K562 (cell line): ENCODE data around the gene NFATC1. TPM values are rescaled to one million over a fixed set of nuclear protein-coding genes. Genes with fewer than 3 reads are reported as not detected.

ENCODE experiments used
- ATAC-seq: fragments of 200-7000 bp; cut with Tn5 transposase; 3 replicates; pipeline ENCODE4 v1.9.1; 2020; ENCODE audit warnings: moderate library complexity
- BruUV-seq: library from RNA; stranded (reverse); fragments of 400-500 nt; replicated peaks from 2 replicates; lab custom pipeline; 2021; lab: Mats Ljungman, UMichigan
- CTCF ChIA-PET: fragments of 300-600 bp; formaldehyde crosslinking; extraction: SDS; loops from one replicate; lab custom pipeline; 2021; ENCODE audit warnings: low intra/inter-chr PET ratio; lab: Yijun Ruan, JAX
- POLR2A ChIA-PET: fragments of 300-600, 350-650 bp; sonication (Branson Sonifier 250); formaldehyde crosslinking; extraction: SDS; loops from one replicate; lab custom pipeline; 2021; ENCODE audit warnings: antibody characterized with exemption, inconsistent platforms; lab: Yijun Ruan, JAX
- DNase-seq, 4 experiments: peaks; one replicate each; pipeline versions ENCODE4 v3.0.0 to v3.0.0-alpha.2; 2011 to 2018; ENCODE audit warnings: low spot score in 3 of 4, mixed read lengths in 3 of 4; ENCODE audit errors: extremely low read depth in 1 of 4
- FAIRE-seq: peaks from 2 replicates; lab custom pipeline; 2011; peaks lifted over from hg19 to GRCh38; lab: Jason Lieb, UNC
- H2AFZ ChIP-seq: 2 replicates; pipeline ENCODE4 v1.6.0; 2011; ENCODE audit warnings: low read depth, low read length, control low read depth, inconsistent platforms
- H3K27ac ChIP-seq: fragments of 200-600 bp; 3 replicates; pipeline ENCODE4 v1.8.0; 2011; ENCODE audit warnings: low read depth, mild to moderate bottlenecking, control low read depth, inconsistent platforms, low read length, moderate library complexity, mixed read lengths; ENCODE audit errors: extremely low read depth
- H3K27me3 ChIP-seq, 2 experiments: fragments of 300-600 bp in 1 of 2; 2 replicates in 1 of 2; 3 replicates in 1 of 2; pipeline versions ENCODE4 v1.6.0 to v1.8.0; 2011; ENCODE audit warnings: inconsistent platforms in 2 of 2, low read length in 2 of 2, mild to moderate bottlenecking in 1 of 2, mixed read lengths in 1 of 2, moderate library complexity in 1 of 2; ENCODE audit not compliant: control insufficient read depth in 2 of 2, insufficient read depth in 2 of 2
- H3K36me3 ChIP-seq: fragments of 300-600 bp; 3 replicates; pipeline ENCODE4 v1.8.0; 2011; ENCODE audit warnings: mild to moderate bottlenecking, low read length, inconsistent platforms; ENCODE audit not compliant: control insufficient read depth, insufficient read depth
- H3K4me1 ChIP-seq, 2 experiments: fragments of 200-600 bp in 1 of 2; replicated peaks in 1 of 2; 2 replicates in 1 of 2; 3 replicates in 1 of 2; pipeline versions ENCODE4 v1.5.1 to v1.8.0; 2011; ENCODE audit warnings: inconsistent platforms in 2 of 2, low read length in 2 of 2, mild to moderate bottlenecking in 1 of 2, mixed read lengths in 1 of 2, moderate library complexity in 1 of 2; ENCODE audit not compliant: control insufficient read depth in 2 of 2, insufficient read depth in 2 of 2
- H3K4me2 ChIP-seq: 2 replicates; pipeline ENCODE4 v1.6.1; 2011; ENCODE audit warnings: low read length, control low read depth, inconsistent platforms, mixed read lengths; ENCODE audit not compliant: insufficient read depth
- H3K4me3 ChIP-seq: fragments of 200-600 bp; sonication (generic), shearing (Covaris generic); 2 replicates; pipeline ENCODE4 v1.5.1; 2016; ENCODE audit warnings: control low read depth, inconsistent platforms
- H3K79me2 ChIP-seq: fragments of 200-600 bp; 3 replicates; pipeline ENCODE4 v1.8.0; 2011; ENCODE audit warnings: low read length, inconsistent platforms; ENCODE audit not compliant: control insufficient read depth, insufficient read depth
- H3K9ac ChIP-seq, 2 experiments: 2 replicates each; pipeline versions ENCODE4 v1.6.0 to v1.6.1; 2011; ENCODE audit warnings: low read depth in 2 of 2, low read length in 2 of 2, control low read depth in 1 of 2, inconsistent platforms in 1 of 2, mild to moderate bottlenecking in 1 of 2, mixed read lengths in 1 of 2; ENCODE audit not compliant: insufficient read depth in 1 of 2
- H3K9me1 ChIP-seq: one replicate; pipeline ENCODE4 v1.6.0; 2011; ENCODE audit warnings: inconsistent platforms, mild to moderate bottlenecking, low read length, moderate library complexity; ENCODE audit not compliant: control insufficient read depth, insufficient read depth
- H3K9me3 ChIP-seq: replicated peaks from 2 replicates; pipeline ENCODE4 v1.5.1; 2011; ENCODE audit warnings: low read depth, low read length, inconsistent platforms; ENCODE audit not compliant: control insufficient read depth, insufficient read depth
- H4K20me1 ChIP-seq: replicated peaks from 2 replicates; pipeline ENCODE4 v1.6.1; 2011; ENCODE audit warnings: low read length, inconsistent platforms, mixed read lengths; ENCODE audit not compliant: control insufficient read depth, insufficient read depth
- EP300 ChIP-seq: IDR thresholded peaks from 2 replicates; pipeline ENCODE4 v1.6.1; 2012; ENCODE audit warnings: low read length, improper control_type of control experiment
- IRF2 ChIP-seq: sonication (generic); formaldehyde crosslinking; IDR thresholded peaks from 2 replicates; pipeline ENCODE4 v1.8.1; 2022; ENCODE audit warnings: mild to moderate bottlenecking, missing genetic modification reagents
- RBFOX2 ChIP-seq: fragments of 200-400 bp; formaldehyde crosslinking; IDR thresholded peaks from 2 replicates; pipeline ENCODE4 v1.6.1; 2017; ENCODE audit warnings: low read depth, mild to moderate bottlenecking, low read length, moderate library complexity
- WGBS: fragments of 100-300 bp; shearing (Covaris generic); methylation state at CpG from one replicate; pipeline ENCODE4 v1.1.6; 2016; ENCODE audit warnings: low coverage, mixed read lengths; ENCODE audit not compliant: insufficient coverage; ENCODE audit errors: missing lambda C conversion rate; 5-methylcytosine and 5-hydroxymethylcytosine counted together
- in situ Hi-C: fragments of 300-500 bp; cut with MboI; formaldehyde crosslinking; loops from 4 replicates; pipeline ENCODE4 v1.15.0; 2018; ENCODE audit warnings: inconsistent platforms, mixed read lengths
- intact Hi-C: fragments of 100-400 bp; cut with micrococcal nuclease; formaldehyde crosslinking; loops from 2 replicates; pipeline ENCODE4 v1.14.2; 2022
- polyA plus RNA-seq, 8 experiments: library from polyadenylated mRNA; depleted of rRNA in 4 of 8; stranded (reverse) in 5 of 8; unstranded in 3 of 8; fragments of >200 nt; fragmentation: Nextera tagmentation in 2 of 8; fragmentation: Illumina TruSeq in 1 of 8; extraction: Ambion mirVana in 2 of 8; extraction: Trizol in 1 of 8; gene quantifications; 2 replicates each; pipeline versions ENCODE4 v1.2.1 to v1.2.3, GENCODE V29; 2011 to 2014; ENCODE audit warnings: inconsistent platforms in 1 of 8, missing spikeins in 1 of 8
- total RNA-seq, 7 experiments: library from RNA; depleted of rRNA in 6 of 7; stranded (reverse); fragments of >200 nt in 6 of 7; fragmentation: Illumina TruSeq in 2 of 7; extraction: Trizol in 2 of 7; gene quantifications; 2 replicates each; pipeline versions ENCODE4 v1.2.1 to v1.2.3, GENCODE V29; 2011 to 2021; ENCODE audit warnings: low replicate concordance in 1 of 7
- TF ChIP-seq, protein P1 (sequence below): sonication (generic); formaldehyde crosslinking; IDR thresholded peaks from 2 replicates; pipeline ENCODE4 v1.8.1; 2023; ENCODE audit warnings: mild to moderate bottlenecking, missing genetic modification reagents, moderate library complexity

Gene NFATC1
- total and polyA plus RNA-seq, 9 of the 15 experiments (the other 6 are each of a cell fraction or from before 2014, with no cell fraction given), result 1.1 to 16.4 (median 2.5) TPM

DNA sequence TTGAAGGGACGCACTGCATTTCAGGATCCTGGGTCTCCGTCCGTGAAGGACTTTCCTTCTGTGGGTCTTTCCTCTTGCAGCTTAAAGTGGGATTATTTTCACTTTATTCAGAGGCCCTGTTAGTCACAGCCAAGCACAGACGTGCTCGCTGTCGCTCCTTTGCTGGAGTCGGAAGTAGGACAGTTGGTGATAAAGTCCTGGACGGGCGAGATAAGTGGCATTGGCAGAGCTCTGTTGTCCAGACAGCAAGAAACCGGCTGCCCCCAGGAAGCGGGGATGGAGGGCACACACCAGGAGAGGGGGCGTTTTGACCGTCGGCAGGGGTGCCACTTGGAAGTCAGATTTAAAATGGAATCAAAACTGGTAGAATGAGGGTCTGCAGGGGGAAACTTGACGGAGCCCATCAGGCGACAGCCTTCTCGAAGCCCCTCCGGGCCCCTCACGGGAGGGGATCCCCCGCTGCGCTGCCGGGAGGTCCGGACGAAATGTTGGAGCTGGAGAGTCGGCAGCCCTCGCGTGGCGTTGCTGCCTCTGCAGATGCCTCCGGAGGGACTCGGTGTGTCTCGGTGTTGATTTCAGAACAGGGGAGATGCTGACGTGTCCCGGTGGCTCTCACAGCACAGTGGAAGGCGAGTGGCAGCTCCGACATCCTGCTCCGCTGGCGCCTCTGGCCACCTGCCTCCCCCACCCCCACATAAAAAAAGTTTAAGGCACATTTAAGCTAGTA lies 124.2 kb downstream of the NFATC1 start (continued):
- TF ChIP-seq EP300, result peak; percentile 47; the same call in 1 of the 2 replicates

DNA sequence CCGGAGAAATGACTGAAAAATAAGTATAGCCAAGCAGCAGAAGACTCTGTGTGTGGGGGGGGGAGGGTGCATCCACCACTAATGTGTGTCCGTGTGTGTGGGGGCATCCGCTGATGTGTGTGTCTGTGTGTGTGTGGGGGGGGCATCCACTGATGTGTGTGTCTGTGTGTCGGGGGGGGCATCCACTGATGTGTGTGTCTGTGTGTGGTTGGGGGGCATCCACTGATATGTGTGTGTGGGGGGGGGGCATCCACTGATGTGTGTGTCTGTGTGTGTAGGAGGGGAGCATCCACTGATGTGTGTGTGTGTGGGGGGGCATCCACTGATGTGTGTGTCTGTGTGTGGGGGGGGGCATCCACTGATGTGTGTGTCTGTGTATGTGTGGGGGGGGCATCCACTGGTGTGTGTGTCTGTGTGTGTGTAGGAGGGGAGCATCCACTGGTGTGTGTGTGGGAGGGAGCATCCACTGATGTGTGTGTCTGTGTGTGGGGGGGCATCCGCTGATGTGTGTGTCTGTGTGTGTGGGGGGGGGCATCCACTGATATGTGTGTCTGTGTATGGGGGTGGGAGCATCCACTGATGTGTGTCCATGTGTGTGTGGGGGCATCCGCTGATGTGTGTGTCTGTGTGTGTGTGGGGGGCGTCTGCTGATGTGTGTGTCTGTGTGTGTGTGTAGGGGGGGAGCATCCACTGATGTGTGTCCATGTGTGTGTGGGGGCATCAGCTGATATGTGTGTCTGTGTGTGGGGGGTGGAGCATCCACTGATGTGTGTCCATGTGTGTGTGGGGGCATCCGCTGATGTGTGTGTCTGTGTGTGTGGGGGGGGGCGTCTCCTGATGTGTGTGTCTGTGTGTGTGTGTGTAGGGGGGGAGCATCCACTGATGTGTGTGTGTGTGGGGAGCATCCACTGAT lies 125.0 kb downstream of the NFATC1 start:
- FAIRE-seq, result no peak
- Histone ChIP-seq H3K4me2 (peak overlapping the region; percentile 58), H3K9me3 (no peaks in the 10 kb centered on the region), H3K36me3 (no peaks in the 10 kb centered on the region), H4K20me1 (no peaks in the 10 kb centered on the region), H3K4me3 (no peak overlapping the region), H3K9ac (no peak overlapping the region), H3K27ac (peak overlapping the region; percentile 64; the same call in 1 of the 3 replicates), H2AFZ (no peak overlapping the region), H3K79me2 (no peaks in the 10 kb centered on the region), H3K27me3 (no peaks in the 10 kb centered on the region), H3K9me1 (no peaks in the 10 kb centered on the region), H3K4me1 (peaks cover 7 to 34% of the 10 kb centered on the region in 2 experiments; a peak in 4 of 5 replicates)
- DNase-seq, result no peak
- in situ Hi-C loops, result no loop called here
- TF ChIP-seq, protein P1, sequence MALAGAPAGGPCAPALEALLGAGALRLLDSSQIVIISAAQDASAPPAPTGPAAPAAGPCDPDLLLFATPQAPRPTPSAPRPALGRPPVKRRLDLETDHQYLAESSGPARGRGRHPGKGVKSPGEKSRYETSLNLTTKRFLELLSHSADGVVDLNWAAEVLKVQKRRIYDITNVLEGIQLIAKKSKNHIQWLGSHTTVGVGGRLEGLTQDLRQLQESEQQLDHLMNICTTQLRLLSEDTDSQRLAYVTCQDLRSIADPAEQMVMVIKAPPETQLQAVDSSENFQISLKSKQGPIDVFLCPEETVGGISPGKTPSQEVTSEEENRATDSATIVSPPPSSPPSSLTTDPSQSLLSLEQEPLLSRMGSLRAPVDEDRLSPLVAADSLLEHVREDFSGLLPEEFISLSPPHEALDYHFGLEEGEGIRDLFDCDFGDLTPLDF (CRISPR knock-in tag), result no peak
- TF ChIP-seq RBFOX2 (0 out of 2 replicates have a peak, but pooled peaks have one; percentile 0), IRF2 (no peak)
- no peak for ATAC-seq
- no CpG with 5 or more reads among the region's 9 CpGs for WGBS
- ChIA-PET POLR2A (interaction anchor here (0.6 to 1.1 kb wide), 3 partner anchors 41 to 129 kb away, joined by 3 to 5 read pairs (median 3); no protein-coding TSS in a partner anchor), CTCF (interaction anchor here (0.6 kb wide), 1 partner anchor 37 kb away, joined by 4 read pairs; no protein-coding TSS in a partner anchor)
- intact Hi-C loops, result no loop called here
- no TSS peak for BruUV-seq
